Upper lobe of right lung (tissue), 1 donor: Measurements from ENCODE around the gene FTCDNL1. TPM values are rescaled to one million over a fixed set of nuclear protein-coding genes. Genes with fewer than 3 reads are reported as not detected.

Source experiments
- ATAC-seq: fragments of 200-7000 bp; cut with Tn5 transposase; one replicate; pipeline ENCODE4 v1.9.1; 2020; ENCODE audit warnings: mild to moderate bottlenecking, moderate library complexity
- DNase-seq: peaks from one replicate; pipeline ENCODE4 v3.0.0-alpha.2; 2020
- H3K27ac ChIP-seq: fragments of 200-600 bp; one replicate; pipeline ENCODE4 v1.8.0; 2022
- H3K27me3 ChIP-seq: fragments of 200-600 bp; one replicate; pipeline ENCODE4 v1.8.0; 2022; ENCODE audit warnings: mild to moderate bottlenecking
- H3K36me3 ChIP-seq: fragments of 200-600 bp; one replicate; pipeline ENCODE4 v1.8.0; 2022
- H3K4me1 ChIP-seq: fragments of 200-600 bp; one replicate; pipeline ENCODE4 v1.8.0; 2022
- H3K4me3 ChIP-seq: fragments of 200-600 bp; one replicate; pipeline ENCODE4 v1.8.0; 2022; ENCODE audit warnings: mild to moderate bottlenecking
- H3K9me3 ChIP-seq: fragments of 200-600 bp; one replicate; pipeline ENCODE4 v1.8.0; 2022
- intact Hi-C: fragments of 100-400 bp; cut with DNase I; formaldehyde crosslinking; loops from one replicate; pipeline ENCODE4 v1.11.0; 2022
- total RNA-seq: library from RNA; stranded (reverse); fragmentation: NEBNext Ultra II Directional; extraction: Animal tissue kit (Norgen Biotek cat#: 25700); gene quantifications from one replicate; pipeline ENCODE4 v1.2.1, GENCODE V29; 2021
- TF ChIP-seq, protein P1 (sequence below): fragments of 200-600 bp; IDR thresholded peaks from one replicate; pipeline ENCODE4 v1.8.0; 2022; ENCODE audit warnings: antibody characterized with exemption
- donor health status: DM: no; HTN: yes; CAD: no; lungs with severe emphysema.

FTCDNL1 gene
- total RNA-seq, 1 donor from 2014 or later: 2.1 TPM

GRCh38 chr2:199738727-199739412 is 112.1 kb downstream of the FTCDNL1 start:
- Histone ChIP-seq H3K4me1 (peaks cover 12% of the 10 kb centered on the region), H3K9me3 (no peaks in the 10 kb centered on the region), H3K36me3 (no peaks in the 10 kb centered on the region), H3K27ac (peak overlapping the region; percentile 14), H3K27me3 (no peaks in the 10 kb centered on the region), H3K4me3 (no peak overlapping the region)
- TF ChIP-seq, protein P1, sequence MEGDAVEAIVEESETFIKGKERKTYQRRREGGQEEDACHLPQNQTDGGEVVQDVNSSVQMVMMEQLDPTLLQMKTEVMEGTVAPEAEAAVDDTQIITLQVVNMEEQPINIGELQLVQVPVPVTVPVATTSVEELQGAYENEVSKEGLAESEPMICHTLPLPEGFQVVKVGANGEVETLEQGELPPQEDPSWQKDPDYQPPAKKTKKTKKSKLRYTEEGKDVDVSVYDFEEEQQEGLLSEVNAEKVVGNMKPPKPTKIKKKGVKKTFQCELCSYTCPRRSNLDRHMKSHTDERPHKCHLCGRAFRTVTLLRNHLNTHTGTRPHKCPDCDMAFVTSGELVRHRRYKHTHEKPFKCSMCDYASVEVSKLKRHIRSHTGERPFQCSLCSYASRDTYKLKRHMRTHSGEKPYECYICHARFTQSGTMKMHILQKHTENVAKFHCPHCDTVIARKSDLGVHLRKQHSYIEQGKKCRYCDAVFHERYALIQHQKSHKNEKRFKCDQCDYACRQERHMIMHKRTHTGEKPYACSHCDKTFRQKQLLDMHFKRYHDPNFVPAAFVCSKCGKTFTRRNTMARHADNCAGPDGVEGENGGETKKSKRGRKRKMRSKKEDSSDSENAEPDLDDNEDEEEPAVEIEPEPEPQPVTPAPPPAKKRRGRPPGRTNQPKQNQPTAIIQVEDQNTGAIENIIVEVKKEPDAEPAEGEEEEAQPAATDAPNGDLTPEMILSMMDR: no peak
- ATAC-seq (peak; percentile 70), DNase-seq (no peak)
- intact Hi-C loops: no loop called here

DNA sequence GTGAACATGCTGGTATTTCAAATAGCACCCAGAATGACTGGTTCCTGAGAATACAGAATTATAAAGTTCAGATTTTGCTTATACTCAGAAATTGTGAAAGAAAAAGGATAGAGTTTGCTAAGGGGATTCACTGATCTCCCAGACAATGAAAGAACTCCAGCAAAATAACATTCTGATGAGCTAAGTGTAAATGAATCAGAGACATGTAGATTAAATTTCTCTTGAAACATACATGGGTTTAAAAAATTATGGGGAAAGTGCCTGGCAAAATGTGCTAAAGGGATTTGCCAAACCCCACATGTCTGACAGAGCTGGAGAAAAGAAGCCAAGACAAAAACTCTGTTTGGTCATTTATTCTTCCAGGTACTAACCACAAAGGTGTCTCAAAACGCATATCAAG is 116.3 kb downstream of the FTCDNL1 start:
- TF ChIP-seq, protein P1: no peak
- peaks cover 11% of the 10 kb centered on the region for H3K4me1 ChIP-seq
- no peaks in the 10 kb centered on the region for H3K27me3 ChIP-seq
- intact Hi-C loops: no loop called here
- H3K36me3 ChIP-seq: no peaks in the 10 kb centered on the region
- no peak overlapping the region for H3K4me3 ChIP-seq
- no peak overlapping the region for H3K27ac ChIP-seq
- no peak for DNase-seq
- no peaks in the 10 kb centered on the region for H3K9me3 ChIP-seq
- no peak for ATAC-seq

- Histone ChIP-seq H3K27me3 (no peaks in the 10 kb centered on the region), H3K4me1 (peaks cover 5% of the 10 kb centered on the region), H3K9me3 (no peaks in the 10 kb centered on the region), H3K36me3 (no peaks in the 10 kb centered on the region), H3K27ac (no peak overlapping the region), H3K4me3 (no peak overlapping the region)
- TF ChIP-seq, protein P1: no peak
- intact Hi-C loops: no loop called here
- ATAC-seq: no peak
- DNase-seq: no peak
Observed at GRCh38 chr2:199734011-199734410, 117.0 kb downstream of the FTCDNL1 start.

- no peaks in the 10 kb centered on the region for H3K9me3 ChIP-seq
- H3K4me3 ChIP-seq: no peak overlapping the region
- ATAC-seq (no peak), DNase-seq (no peak)
- no peak overlapping the region for H3K27ac ChIP-seq
- no peaks in the 10 kb centered on the region for H3K4me1 ChIP-seq
- TF ChIP-seq, protein P1: no peak
- no peaks in the 10 kb centered on the region for H3K27me3 ChIP-seq
- no peaks in the 10 kb centered on the region for H3K36me3 ChIP-seq
- intact Hi-C loops: no loop called here
Observed at GRCh38 chr2:199727801-199728200, 123.2 kb downstream of the FTCDNL1 start.

DNA sequence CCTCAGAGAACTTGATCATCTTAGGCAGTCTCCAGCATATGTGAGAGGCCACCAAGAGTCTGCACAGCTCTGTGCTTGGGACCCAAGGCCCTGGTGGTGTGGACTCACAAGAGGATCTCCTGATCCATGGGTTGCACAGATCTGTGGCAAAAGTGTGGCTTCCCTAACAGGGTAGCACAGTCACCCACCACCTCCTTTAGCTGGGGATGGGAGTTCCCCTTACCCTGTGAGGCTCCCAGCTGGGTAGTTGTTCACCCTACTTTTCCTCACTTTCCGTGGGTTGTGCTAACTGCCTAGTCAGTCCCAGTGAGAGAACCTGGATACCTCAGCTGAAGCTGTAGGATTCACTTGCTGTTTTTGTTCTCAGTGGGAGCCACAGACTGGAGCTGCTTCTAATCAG is 123.7 kb downstream of the FTCDNL1 start:
- intact Hi-C loops: no loop called here
- DNase-seq: no peak
- no peak for ATAC-seq
- Histone ChIP-seq H3K36me3 (no peaks in the 10 kb centered on the region), H3K4me3 (no peak overlapping the region), H3K4me1 (no peaks in the 10 kb centered on the region), H3K27me3 (no peaks in the 10 kb centered on the region), H3K9me3 (no peaks in the 10 kb centered on the region), H3K27ac (no peak overlapping the region)
- TF ChIP-seq, protein P1: no peak

DNA sequence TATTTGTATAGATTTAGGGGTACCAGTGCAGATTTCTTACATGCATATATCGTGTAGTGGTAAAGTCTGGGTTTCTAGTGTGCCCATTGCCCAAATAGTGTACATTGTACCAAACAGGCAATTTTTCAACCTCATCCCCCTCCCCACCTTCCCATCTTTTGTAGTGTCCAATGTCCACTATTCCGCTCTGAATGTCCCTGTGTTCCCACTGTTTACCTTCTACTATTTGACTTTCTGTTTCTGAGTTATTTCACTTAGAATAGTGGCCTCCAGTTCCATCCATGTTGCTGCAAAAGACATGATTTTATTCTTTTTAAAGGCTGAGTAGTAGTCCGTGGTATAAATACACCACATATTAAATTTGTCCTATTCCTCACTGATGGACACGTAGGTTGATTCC is 132.9 kb downstream of the FTCDNL1 start:
- TF ChIP-seq, protein P1: no peak
- Histone ChIP-seq H3K9me3 (no peaks in the 10 kb centered on the region), H3K4me1 (no peaks in the 10 kb centered on the region), H3K27ac (no peak overlapping the region), H3K36me3 (no peaks in the 10 kb centered on the region), H3K4me3 (no peak overlapping the region), H3K27me3 (no peaks in the 10 kb centered on the region)
- intact Hi-C loops: no loop called here
- no peak for DNase-seq
- no peak for ATAC-seq
